SK-N-SH treated with all-trans-retinoic acid at 6 μM for 48 hours (cell line): ENCODE results near the gene HMCN2.
A peak's percentile ranks its signal among the peaks of the same experiment; 100 is the strongest.

ENCODE experiments used
- ATAC-seq: fragments of 200-7000 bp; cut with Tn5 transposase; 3 replicates; pipeline ENCODE4 v1.9.1; 2020; ENCODE audit warnings: mild to moderate bottlenecking, moderate library complexity
- ARNTL ChIP-seq: fragments of 450-650 bp; formaldehyde crosslinking; IDR thresholded peaks from 2 replicates; pipeline ENCODE4 v1.5.0; 2020; ENCODE audit warnings: low read depth, mild to moderate bottlenecking, moderate library complexity, borderline replicate concordance
- BACH2 ChIP-seq: fragments of 250-450 bp; sonication (Bioruptor Pico); IDR thresholded peaks from 2 replicates; pipeline ENCODE4 v1.9.0; 2021; ENCODE audit warnings: mild to moderate bottlenecking, borderline replicate concordance
- CSDC2 ChIP-seq: fragments of 250-450 bp; sonication (Bioruptor Pico); IDR thresholded peaks from 2 replicates; pipeline ENCODE4 v1.5.0; 2020; ENCODE audit warnings: mild to moderate bottlenecking, moderate library complexity
- ESRRG ChIP-seq: fragments of 250-450 bp; sonication (Bioruptor Pico); IDR thresholded peaks from 2 replicates; pipeline ENCODE4 v1.6.1; 2021; ENCODE audit warnings: mild to moderate bottlenecking
- GLIS3 ChIP-seq: fragments of 250-450 bp; sonication (Bioruptor Pico); IDR thresholded peaks from 2 replicates; pipeline ENCODE4 v1.5.0; 2020; ENCODE audit warnings: mild to moderate bottlenecking, moderate library complexity
- ISL1 ChIP-seq: fragments of 250-450 bp; sonication (Bioruptor Pico); IDR thresholded peaks from 2 replicates; pipeline ENCODE4 v2.1.2; 2022; ENCODE audit warnings: mild to moderate bottlenecking, moderate library complexity
- OSR1 ChIP-seq: fragments of 250-450 bp; sonication (Bioruptor Pico); IDR thresholded peaks from 2 replicates; pipeline ENCODE4 v1.8.0; 2022; ENCODE audit warnings: moderate library complexity, mild to moderate bottlenecking, inconsistent platforms
- PPARA ChIP-seq: fragments of 250-450 bp; sonication (Bioruptor Pico); IDR thresholded peaks from 2 replicates; pipeline ENCODE4 v1.5.0; 2020; ENCODE audit warnings: mild to moderate bottlenecking, borderline replicate concordance
- RARB ChIP-seq: fragments of 250-450 bp; sonication (Bioruptor Pico); IDR thresholded peaks from 2 replicates; pipeline ENCODE4 v1.8.0; 2021; ENCODE audit warnings: mild to moderate bottlenecking, moderate library complexity
- SNAI2 ChIP-seq: fragments of 250-450 bp; sonication (Bioruptor Pico); IDR thresholded peaks from 2 replicates; pipeline ENCODE4 v1.5.0; 2020; ENCODE audit warnings: mild to moderate bottlenecking, moderate library complexity
- TCF4 ChIP-seq: fragments of 250-450 bp; sonication (Bioruptor Pico); IDR thresholded peaks from 2 replicates; pipeline ENCODE4 v1.8.0; 2021; ENCODE audit warnings: mild to moderate bottlenecking, moderate library complexity, borderline replicate concordance
- TOX ChIP-seq: fragments of 250-450 bp; sonication (Bioruptor Pico); IDR thresholded peaks from 2 replicates; pipeline ENCODE4 v1.8.0; 2021; ENCODE audit warnings: mild to moderate bottlenecking, moderate library complexity, borderline replicate concordance
- ZFP3 ChIP-seq: fragments of 250-450 bp; sonication (Bioruptor Pico); IDR thresholded peaks from 2 replicates; pipeline ENCODE4 v1.5.0; 2020; ENCODE audit warnings: mild to moderate bottlenecking, moderate library complexity
- ZFP30 ChIP-seq: fragments of 450-650 bp; formaldehyde crosslinking; IDR thresholded peaks from 2 replicates; pipeline ENCODE4 v1.5.0; 2022; ENCODE audit warnings: mild to moderate bottlenecking, moderate library complexity
- ZNF565 ChIP-seq: fragments of 450-650 bp; formaldehyde crosslinking; conservative IDR thresholded peaks from 2 replicates; pipeline ENCODE4 v1.5.0; 2020; ENCODE audit warnings: low read depth, mild to moderate bottlenecking, moderate library complexity
- ZNF70 ChIP-seq: fragments of 450-650 bp; formaldehyde crosslinking; IDR thresholded peaks from 2 replicates; pipeline ENCODE4 v1.5.0; 2020; ENCODE audit warnings: mild to moderate bottlenecking, moderate library complexity
- ZNF8 ChIP-seq: fragments of 450-650 bp; formaldehyde crosslinking; IDR thresholded peaks from 2 replicates; pipeline ENCODE4 v1.5.0; 2020; ENCODE audit warnings: mild to moderate bottlenecking, moderate library complexity
- TF ChIP-seq, protein P1 (sequence below): fragments of 250-450 bp; sonication (Bioruptor Pico); IDR thresholded peaks from 2 replicates; pipeline ENCODE4 v1.5.0; 2020; ENCODE audit warnings: mild to moderate bottlenecking, moderate library complexity
- TF ChIP-seq, protein P2 (sequence below): fragments of 250-450 bp; sonication (Bioruptor Pico); IDR thresholded peaks from 2 replicates; pipeline ENCODE4 v1.8.0; 2021; ENCODE audit warnings: low read depth, mild to moderate bottlenecking, moderate library complexity, borderline replicate concordance
- TF ChIP-seq, protein P3 (sequence below): fragments of 250-450 bp; sonication (Bioruptor Pico); IDR thresholded peaks from 2 replicates; pipeline ENCODE4 v1.8.0; 2020; ENCODE audit warnings: mild to moderate bottlenecking, moderate library complexity, borderline replicate concordance
- TF ChIP-seq, protein P4 (sequence below): fragments of 250-450 bp; sonication (Bioruptor Pico); IDR thresholded peaks from 2 replicates; pipeline ENCODE4 v1.5.1; 2021; ENCODE audit warnings: mild to moderate bottlenecking, moderate library complexity

HMCN2 gene

DNA sequence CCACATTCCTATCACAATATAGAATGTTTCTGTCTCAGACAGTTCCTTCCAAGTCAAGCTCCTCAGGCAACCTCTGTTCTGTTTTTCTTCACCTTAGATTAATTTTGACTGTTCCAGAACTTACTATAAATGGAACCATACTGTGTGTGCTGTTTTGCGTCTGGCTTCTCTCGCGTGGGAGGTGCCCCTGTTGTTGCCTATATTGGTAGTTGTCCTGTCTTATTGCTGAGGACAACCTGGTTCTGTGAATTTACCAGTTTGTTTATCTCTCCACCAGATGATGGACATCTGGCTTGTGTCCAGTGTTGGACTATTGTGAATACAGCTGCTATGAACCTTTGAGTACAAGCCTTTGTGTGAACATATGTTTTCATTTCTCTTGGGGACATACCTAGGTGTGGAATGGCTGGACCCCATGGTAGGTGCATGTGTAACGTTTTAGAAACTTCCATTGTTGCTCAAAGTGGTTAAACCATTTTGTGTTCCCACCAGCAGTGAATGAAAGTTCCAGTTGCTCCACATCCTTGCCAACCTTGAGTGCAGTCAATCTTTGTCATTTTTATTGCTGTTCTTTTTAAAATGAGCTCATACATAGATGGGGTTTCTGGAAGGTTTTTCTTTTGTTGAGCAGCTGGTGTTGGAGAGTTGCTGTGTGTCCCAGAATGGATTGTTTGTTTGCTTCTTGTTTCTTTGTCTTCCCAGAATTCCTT is 18.1 kb downstream of the HMCN2 start:
- no peak for TF ChIP-seq GLIS3 (CRISPR knock-in tag)
- TF ChIP-seq ESRRG (CRISPR knock-in tag), result no peak
- ATAC-seq, result peak; percentile 77

DNA sequence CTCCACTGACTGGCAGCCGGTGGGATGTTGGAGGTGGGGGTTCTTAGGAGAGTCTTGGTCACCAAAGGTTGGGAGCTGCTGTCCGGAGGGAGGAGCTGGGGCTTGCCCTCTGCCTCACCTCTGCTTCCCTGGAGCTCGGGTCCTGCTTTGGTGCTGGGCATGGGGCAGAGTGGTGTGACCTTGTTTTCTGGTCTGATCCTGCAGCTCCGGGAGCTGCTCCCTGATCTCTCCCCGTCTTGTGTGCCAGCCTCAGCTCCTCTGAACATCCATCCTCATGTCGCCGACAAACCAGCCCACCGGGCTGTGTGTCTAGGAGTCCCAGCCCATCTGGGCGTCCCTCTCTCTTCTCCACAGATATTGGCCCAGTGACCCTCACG is 18.7 kb downstream of the HMCN2 start:
- TF ChIP-seq GLIS3 (CRISPR knock-in tag) (no peak), ZNF70 (CRISPR knock-in tag) (no peak), PPARA (no peak), ZFP30 (CRISPR knock-in tag) (no peak)
- TF ChIP-seq, protein P1, sequence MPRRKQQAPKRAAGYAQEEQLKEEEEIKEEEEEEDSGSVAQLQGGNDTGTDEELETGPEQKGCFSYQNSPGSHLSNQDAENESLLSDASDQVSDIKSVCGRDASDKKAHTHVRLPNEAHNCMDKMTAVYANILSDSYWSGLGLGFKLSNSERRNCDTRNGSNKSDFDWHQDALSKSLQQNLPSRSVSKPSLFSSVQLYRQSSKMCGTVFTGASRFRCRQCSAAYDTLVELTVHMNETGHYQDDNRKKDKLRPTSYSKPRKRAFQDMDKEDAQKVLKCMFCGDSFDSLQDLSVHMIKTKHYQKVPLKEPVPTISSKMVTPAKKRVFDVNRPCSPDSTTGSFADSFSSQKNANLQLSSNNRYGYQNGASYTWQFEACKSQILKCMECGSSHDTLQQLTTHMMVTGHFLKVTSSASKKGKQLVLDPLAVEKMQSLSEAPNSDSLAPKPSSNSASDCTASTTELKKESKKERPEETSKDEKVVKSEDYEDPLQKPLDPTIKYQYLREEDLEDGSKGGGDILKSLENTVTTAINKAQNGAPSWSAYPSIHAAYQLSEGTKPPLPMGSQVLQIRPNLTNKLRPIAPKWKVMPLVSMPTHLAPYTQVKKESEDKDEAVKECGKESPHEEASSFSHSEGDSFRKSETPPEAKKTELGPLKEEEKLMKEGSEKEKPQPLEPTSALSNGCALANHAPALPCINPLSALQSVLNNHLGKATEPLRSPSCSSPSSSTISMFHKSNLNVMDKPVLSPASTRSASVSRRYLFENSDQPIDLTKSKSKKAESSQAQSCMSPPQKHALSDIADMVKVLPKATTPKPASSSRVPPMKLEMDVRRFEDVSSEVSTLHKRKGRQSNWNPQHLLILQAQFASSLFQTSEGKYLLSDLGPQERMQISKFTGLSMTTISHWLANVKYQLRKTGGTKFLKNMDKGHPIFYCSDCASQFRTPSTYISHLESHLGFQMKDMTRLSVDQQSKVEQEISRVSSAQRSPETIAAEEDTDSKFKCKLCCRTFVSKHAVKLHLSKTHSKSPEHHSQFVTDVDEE, result no peak
- TF ChIP-seq, protein P2, sequence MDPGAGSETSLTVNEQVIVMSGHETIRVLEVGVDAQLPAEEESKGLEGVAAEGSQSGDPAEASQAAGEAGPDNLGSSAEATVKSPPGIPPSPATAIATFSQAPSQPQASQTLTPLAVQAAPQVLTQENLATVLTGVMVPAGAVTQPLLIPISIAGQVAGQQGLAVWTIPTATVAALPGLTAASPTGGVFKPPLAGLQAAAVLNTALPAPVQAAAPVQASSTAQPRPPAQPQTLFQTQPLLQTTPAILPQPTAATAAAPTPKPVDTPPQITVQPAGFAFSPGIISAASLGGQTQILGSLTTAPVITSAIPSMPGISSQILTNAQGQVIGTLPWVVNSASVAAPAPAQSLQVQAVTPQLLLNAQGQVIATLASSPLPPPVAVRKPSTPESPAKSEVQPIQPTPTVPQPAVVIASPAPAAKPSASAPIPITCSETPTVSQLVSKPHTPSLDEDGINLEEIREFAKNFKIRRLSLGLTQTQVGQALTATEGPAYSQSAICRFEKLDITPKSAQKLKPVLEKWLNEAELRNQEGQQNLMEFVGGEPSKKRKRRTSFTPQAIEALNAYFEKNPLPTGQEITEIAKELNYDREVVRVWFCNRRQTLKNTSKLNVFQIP (CRISPR knock-in tag), result no peak
- ATAC-seq, result no peak

DNA sequence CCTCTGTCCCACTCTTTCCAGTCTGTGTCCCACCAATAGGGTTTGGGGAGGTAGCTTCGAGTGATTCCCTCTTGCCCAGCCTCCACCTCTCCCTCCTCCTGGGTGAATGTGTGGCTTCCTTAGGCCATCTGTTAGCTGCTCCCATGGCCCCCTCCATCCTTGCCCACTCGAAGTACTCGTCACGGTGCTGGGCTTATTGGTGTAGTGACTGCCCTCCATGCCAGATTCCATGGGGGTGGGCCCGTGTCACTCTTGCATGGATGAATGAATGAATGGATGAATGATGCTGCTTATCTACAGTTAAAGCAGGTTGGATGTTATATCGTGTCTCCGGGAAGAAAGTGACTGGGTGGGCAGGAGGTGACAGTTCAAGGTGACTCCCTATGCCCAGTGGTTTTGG is 19.1 kb downstream of the HMCN2 start:
- ATAC-seq, result no peak
- no peak for TF ChIP-seq ISL1
- no peak for TF ChIP-seq SNAI2 (CRISPR knock-in tag)
- TF ChIP-seq ZNF70 (CRISPR knock-in tag), result no peak
- TF ChIP-seq ZFP3 (CRISPR knock-in tag), result no peak
- no peak for TF ChIP-seq RARB (CRISPR knock-in tag)
- no peak for TF ChIP-seq BACH2 (CRISPR knock-in tag)
- no peak for TF ChIP-seq ESRRG (CRISPR knock-in tag)
- no peak for TF ChIP-seq ZNF565 (CRISPR knock-in tag)

DNA sequence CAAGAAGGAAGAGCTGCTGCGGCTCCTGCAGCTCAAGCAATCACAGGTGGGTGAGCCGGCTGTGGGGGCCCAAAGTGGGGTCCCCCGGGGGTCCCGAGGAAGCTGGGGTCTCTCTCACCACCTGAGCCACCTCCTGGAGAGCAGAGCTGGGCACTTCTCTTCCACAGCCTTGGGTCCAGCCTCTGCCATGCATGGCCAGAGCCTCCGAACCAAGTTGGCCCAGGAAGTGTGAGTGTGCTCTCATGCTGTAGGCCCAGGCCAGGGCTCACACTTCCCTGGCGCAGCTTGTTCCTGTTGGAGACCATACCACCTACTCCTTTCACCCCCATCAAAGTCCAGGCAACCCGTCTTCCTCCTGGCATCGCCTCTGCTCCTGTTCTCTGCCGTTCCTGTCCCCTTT is 19.7 kb downstream of the HMCN2 start:
- no peak for TF ChIP-seq ZNF565 (CRISPR knock-in tag)
- ATAC-seq, result no peak

DNA sequence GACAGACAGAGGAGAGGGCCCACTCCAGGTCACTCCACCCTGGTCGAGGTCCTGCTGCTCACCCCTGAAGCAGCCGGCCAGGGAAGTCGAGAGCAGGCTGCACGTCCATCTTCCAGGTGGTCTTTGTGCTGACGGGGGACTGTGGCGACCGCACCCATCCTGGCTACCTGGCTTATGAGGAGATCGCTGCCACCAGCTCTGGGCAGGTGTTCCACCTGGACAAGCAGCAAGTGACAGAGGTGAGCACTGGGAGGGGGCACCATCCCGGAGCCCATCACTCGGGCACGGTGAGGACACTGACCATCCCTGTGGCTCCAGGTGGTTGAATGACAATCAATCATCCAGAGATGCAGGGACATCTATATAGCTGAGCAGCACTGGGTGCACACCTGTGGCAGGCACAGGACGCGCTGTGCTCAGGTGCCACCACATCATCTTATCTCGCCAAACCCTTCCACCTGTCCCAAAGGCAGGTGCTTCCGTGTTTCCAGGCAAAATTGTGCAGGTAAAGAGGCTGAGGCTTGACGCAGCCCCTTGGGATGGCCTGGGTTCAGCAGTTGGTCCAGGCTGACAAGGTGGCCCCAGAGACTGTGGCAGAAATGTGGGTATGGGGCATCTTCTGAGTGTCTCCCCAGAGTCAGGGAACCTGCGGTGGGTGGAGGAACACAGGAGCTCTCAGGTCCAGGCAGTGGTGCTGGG is 20.7 kb downstream of the HMCN2 start:
- no peak for TF ChIP-seq ESRRG (CRISPR knock-in tag)
- TF ChIP-seq ZNF70 (CRISPR knock-in tag), result no peak
- TF ChIP-seq GLIS3 (CRISPR knock-in tag), result no peak
- no peak for TF ChIP-seq ZFP3 (CRISPR knock-in tag)
- TF ChIP-seq TOX (CRISPR knock-in tag), result no peak
- no peak for ATAC-seq

DNA sequence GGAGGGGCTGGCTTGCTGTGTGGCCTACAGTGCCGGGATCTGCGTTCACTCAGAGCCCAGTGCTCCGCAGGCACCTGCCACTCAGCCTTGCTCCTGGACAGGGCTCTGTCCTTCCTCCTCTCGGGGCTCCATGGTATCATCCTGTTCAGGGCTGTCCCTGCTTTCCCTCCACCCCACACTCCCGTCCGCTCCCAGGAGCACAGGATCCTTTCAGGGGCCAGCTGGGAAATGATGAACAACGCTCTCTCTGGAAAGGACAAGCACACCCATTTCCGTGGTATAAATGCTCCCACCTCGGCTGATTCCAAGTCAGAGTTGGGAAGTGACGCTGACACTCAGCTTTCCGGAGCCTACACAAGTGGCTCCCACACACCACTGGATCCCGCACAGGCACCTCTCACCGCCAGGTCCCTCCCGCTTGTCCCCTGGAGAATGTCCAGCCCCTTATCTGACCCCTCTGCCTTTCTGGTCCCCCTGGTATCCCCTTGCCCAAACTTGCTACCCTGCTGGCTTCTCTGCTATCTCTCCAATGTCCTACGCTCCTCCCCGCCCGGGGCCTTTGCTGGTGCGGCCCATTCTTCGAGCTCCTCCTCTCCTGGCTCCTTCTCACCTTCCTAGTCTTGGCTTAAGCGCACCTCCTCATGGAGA is 21.3 kb downstream of the HMCN2 start:
- no peak for ATAC-seq
- TF ChIP-seq ISL1, result no peak

DNA sequence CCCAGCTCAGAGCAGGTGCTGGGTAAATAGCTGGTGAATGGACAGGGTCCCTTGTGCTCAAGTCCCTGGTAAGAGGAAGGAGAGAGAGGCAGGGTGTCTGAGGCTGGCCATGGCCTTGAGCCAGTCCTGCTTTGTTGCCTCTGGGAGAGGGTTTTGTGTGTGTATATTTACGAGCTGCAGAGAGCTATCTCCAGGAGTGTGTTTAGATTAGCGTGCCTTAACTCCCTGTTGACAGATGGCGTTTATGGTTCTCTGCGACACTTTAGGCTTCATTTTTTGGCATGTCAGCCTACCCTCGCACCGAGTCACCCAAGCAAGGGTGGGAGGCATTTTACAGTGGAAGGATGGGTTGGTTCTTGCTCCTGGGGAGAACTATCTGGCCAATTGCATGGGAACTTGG is 22.2 kb downstream of the HMCN2 start:
- ATAC-seq, result no peak
- TF ChIP-seq CSDC2 (CRISPR knock-in tag), result no peak
- no peak for TF ChIP-seq ARNTL
- TF ChIP-seq OSR1 (CRISPR knock-in tag), result no peak
- TF ChIP-seq, protein P3, sequence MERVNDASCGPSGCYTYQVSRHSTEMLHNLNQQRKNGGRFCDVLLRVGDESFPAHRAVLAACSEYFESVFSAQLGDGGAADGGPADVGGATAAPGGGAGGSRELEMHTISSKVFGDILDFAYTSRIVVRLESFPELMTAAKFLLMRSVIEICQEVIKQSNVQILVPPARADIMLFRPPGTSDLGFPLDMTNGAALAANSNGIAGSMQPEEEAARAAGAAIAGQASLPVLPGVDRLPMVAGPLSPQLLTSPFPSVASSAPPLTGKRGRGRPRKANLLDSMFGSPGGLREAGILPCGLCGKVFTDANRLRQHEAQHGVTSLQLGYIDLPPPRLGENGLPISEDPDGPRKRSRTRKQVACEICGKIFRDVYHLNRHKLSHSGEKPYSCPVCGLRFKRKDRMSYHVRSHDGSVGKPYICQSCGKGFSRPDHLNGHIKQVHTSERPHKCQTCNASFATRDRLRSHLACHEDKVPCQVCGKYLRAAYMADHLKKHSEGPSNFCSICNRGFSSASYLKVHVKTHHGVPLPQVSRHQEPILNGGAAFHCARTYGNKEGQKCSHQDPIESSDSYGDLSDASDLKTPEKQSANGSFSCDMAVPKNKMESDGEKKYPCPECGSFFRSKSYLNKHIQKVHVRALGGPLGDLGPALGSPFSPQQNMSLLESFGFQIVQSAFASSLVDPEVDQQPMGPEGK (CRISPR knock-in tag), result no peak
- no peak for TF ChIP-seq ESRRG (CRISPR knock-in tag)
- TF ChIP-seq, protein P4, sequence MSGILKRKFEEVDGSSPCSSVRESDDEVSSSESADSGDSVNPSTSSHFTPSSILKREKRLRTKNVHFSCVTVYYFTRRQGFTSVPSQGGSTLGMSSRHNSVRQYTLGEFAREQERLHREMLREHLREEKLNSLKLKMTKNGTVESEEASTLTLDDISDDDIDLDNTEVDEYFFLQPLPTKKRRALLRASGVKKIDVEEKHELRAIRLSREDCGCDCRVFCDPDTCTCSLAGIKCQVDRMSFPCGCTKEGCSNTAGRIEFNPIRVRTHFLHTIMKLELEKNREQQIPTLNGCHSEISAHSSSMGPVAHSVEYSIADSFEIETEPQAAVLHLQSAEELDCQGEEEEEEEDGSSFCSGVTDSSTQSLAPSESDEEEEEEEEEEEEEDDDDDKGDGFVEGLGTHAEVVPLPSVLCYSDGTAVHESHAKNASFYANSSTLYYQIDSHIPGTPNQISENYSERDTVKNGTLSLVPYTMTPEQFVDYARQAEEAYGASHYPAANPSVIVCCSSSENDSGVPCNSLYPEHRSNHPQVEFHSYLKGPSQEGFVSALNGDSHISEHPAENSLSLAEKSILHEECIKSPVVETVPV (CRISPR knock-in tag), result no peak
- TF ChIP-seq TOX (CRISPR knock-in tag), result no peak
- TF ChIP-seq ZNF565 (CRISPR knock-in tag), result no peak
- no peak for TF ChIP-seq TCF4 (CRISPR knock-in tag)
- TF ChIP-seq ZNF8 (CRISPR knock-in tag), result no peak
- no peak for TF ChIP-seq GLIS3 (CRISPR knock-in tag)
- no peak for TF ChIP-seq RARB (CRISPR knock-in tag)
